PC-9 (cell line): Measurements from ENCODE around the gene MUSTN1. TPM values are rescaled to one million over a fixed set of nuclear protein-coding genes. Genes with fewer than 3 reads are reported as not detected.

ENCODE experiments used
- BruUV-seq: library from RNA; stranded (reverse); fragments of 400-500 nt; replicated peaks from 2 replicates; lab custom pipeline; 2021; lab: Mats Ljungman, UMichigan
- CTCF ChIA-PET: fragments of 300-600 bp; sonication (Branson Sonifier 250); formaldehyde crosslinking; loops from one replicate; lab custom pipeline; 2022; ENCODE audit warnings: antibody characterized with exemption; lab: Charles Lee
- POLR2A ChIA-PET: fragments of 300-600 bp; sonication (Branson Sonifier 250); formaldehyde crosslinking; loops from one replicate; lab custom pipeline; 2022; ENCODE audit warnings: antibody characterized with exemption; ENCODE audit not compliant: unreplicated experiment; lab: Charles Lee
- DNase-seq, 2 experiments: peaks; one replicate each; pipeline versions ENCODE4 v3.0.0 to v3.0.0-alpha.2; 2015 to 2022; ENCODE audit warnings: mixed read lengths in 1 of 2
- H2AFZ ChIP-seq: fragments of 200-600 bp; sonication (generic); 2 replicates; pipeline ENCODE4 v1.8.1; 2017; ENCODE audit warnings: antibody characterized with exemption
- H3F3A ChIP-seq: fragments of 200-600 bp; sonication (generic); 2 replicates; pipeline ENCODE4 v1.8.1; 2017; ENCODE audit warnings: antibody characterized with exemption, mild to moderate bottlenecking, low read depth; ENCODE audit not compliant: insufficient read depth
- H3K27ac ChIP-seq: fragments of 200-600 bp; sonication (generic); 2 replicates; pipeline ENCODE4 v1.6.1; 2016; ENCODE audit warnings: mixed run types
- H3K27me3 ChIP-seq: fragments of 200-600 bp; sonication (generic); 2 replicates; pipeline ENCODE4 v1.6.1; 2016; ENCODE audit warnings: low read depth, mixed run types; ENCODE audit not compliant: insufficient read depth
- H3K36me3 ChIP-seq: fragments of 200-600 bp; sonication (generic); 2 replicates; pipeline ENCODE4 v1.6.1; 2016; ENCODE audit warnings: low read depth, mixed run types
- H3K4me1 ChIP-seq: fragments of 200-600 bp; sonication (generic); replicated peaks from 2 replicates; pipeline ENCODE4 v1.6.1; 2016; ENCODE audit warnings: mixed run types; ENCODE audit not compliant: insufficient read depth
- H3K4me2 ChIP-seq: fragments of 200-600 bp; sonication (generic); 2 replicates; pipeline ENCODE4 v1.6.1; 2017; ENCODE audit warnings: mixed run types
- H3K4me3 ChIP-seq: fragments of 200-600 bp; sonication (generic); 2 replicates; pipeline ENCODE4 v1.6.1; 2016; ENCODE audit warnings: mixed run types
- H3K79me2 ChIP-seq: fragments of 200-600 bp; sonication (generic); 2 replicates; pipeline ENCODE4 v1.6.1; 2017; ENCODE audit warnings: low read depth, mixed run types
- H3K9me2 ChIP-seq: fragments of 200-600 bp; sonication (generic); 2 replicates; pipeline ENCODE4 v1.8.1; 2017; ENCODE audit warnings: mild to moderate bottlenecking; ENCODE audit not compliant: insufficient read depth
- H3K9me3 ChIP-seq: fragments of 200-600 bp; sonication (generic); 2 replicates; pipeline ENCODE4 v1.8.1; 2016; ENCODE audit warnings: low read depth; ENCODE audit not compliant: insufficient read depth
- H4K20me1 ChIP-seq: fragments of 200-600 bp; sonication (generic); 2 replicates; pipeline ENCODE4 v1.8.1; 2017; ENCODE audit not compliant: insufficient read depth
- CTCF ChIP-seq: fragments of 200-600 bp; sonication (generic); conservative IDR thresholded peaks from 2 replicates; pipeline ENCODE4 v1.6.1; 2017; ENCODE audit warnings: mixed run types, antibody characterized with exemption, mild to moderate bottlenecking, moderate library complexity
- EZH2 ChIP-seq: fragments of 200-600 bp; sonication (generic); IDR thresholded peaks from 2 replicates; pipeline ENCODE4 v1.8.0; 2017; ENCODE audit warnings: antibody characterized with exemption, low read depth
- intact Hi-C: fragments of 100-400 bp; cut with micrococcal nuclease; formaldehyde crosslinking; loops from one replicate; pipeline ENCODE4 v1.10.0; 2022; ENCODE audit not compliant: unreplicated experiment
- total RNA-seq: library from RNA; stranded (reverse); gene quantifications from 2 replicates; pipeline ENCODE4 v1.2.3, GENCODE V29; 2021

Gene MUSTN1
- total RNA-seq, 1 experiment from 2014 or later: not detected

GRCh38 chr3:52845157-52845556, 10.3 kb upstream of the MUSTN1 start:
- Histone ChIP-seq H3K4me1 (no peaks in the 10 kb centered on the region), H3K27me3 (no peaks in the 10 kb centered on the region), H3F3A (no peaks in the 10 kb centered on the region), H4K20me1 (no peaks in the 10 kb centered on the region), H3K9me2 (no peaks in the 10 kb centered on the region), H3K4me3 (no peak overlapping the region), H2AFZ (no peak overlapping the region), H3K79me2 (no peaks in the 10 kb centered on the region), H3K36me3 (no peaks in the 10 kb centered on the region), H3K27ac (no peak overlapping the region), H3K4me2 (no peak overlapping the region), H3K9me3 (no peaks in the 10 kb centered on the region)
- CTCF ChIA-PET: interaction anchor here (0.6 kb wide), 1 partner anchor 227 kb away, joined by 9 read pairs; no protein-coding TSS in a partner anchor
- no peak for TF ChIP-seq CTCF
- TF ChIP-seq EZH2: no peak
- no peak for DNase-seq
- no TSS peak for BruUV-seq
- POLR2A ChIA-PET: no interaction called here
- intact Hi-C loops: no loop called here

GRCh38 chr3:52844290-52844975, 9.6 kb upstream of the MUSTN1 start:
- no TSS peak for BruUV-seq
- Histone ChIP-seq H4K20me1 (no peaks in the 10 kb centered on the region), H3K27me3 (no peaks in the 10 kb centered on the region), H3F3A (no peaks in the 10 kb centered on the region), H3K36me3 (no peaks in the 10 kb centered on the region), H3K4me2 (no peak overlapping the region), H3K4me1 (no peaks in the 10 kb centered on the region), H2AFZ (no peak overlapping the region), H3K9me3 (no peaks in the 10 kb centered on the region), H3K79me2 (no peaks in the 10 kb centered on the region), H3K4me3 (no peak overlapping the region), H3K27ac (no peak overlapping the region), H3K9me2 (no peaks in the 10 kb centered on the region)
- no peak for DNase-seq
- CTCF ChIA-PET: no interaction called here
- intact Hi-C loops: no loop called here
- TF ChIP-seq CTCF (no peak), EZH2 (no peak)
- POLR2A ChIA-PET: no interaction called here

GRCh38 chr3:52843881-52844280, 9.1 kb upstream of the MUSTN1 start:
- no peaks in the 10 kb centered on the region for H4K20me1 ChIP-seq
- POLR2A ChIA-PET: no interaction called here
- H3F3A ChIP-seq: no peaks in the 10 kb centered on the region
- H3K4me3 ChIP-seq: no peak overlapping the region
- H3K79me2 ChIP-seq: no peaks in the 10 kb centered on the region
- no peak overlapping the region for H2AFZ ChIP-seq
- intact Hi-C loops: no loop called here
- H3K4me1 ChIP-seq: no peaks in the 10 kb centered on the region
- BruUV-seq: no TSS peak
- H3K9me2 ChIP-seq: no peaks in the 10 kb centered on the region
- no peak for DNase-seq
- TF ChIP-seq CTCF (no peak), EZH2 (no peak)
- H3K4me2 ChIP-seq: no peak overlapping the region
- CTCF ChIA-PET: interaction anchor here (0.6 kb wide), 1 partner anchor 137 kb away, joined by 3 read pairs; no protein-coding TSS in a partner anchor
- H3K36me3 ChIP-seq: no peaks in the 10 kb centered on the region
- no peak overlapping the region for H3K27ac ChIP-seq
- no peaks in the 10 kb centered on the region for H3K9me3 ChIP-seq
- H3K27me3 ChIP-seq: no peaks in the 10 kb centered on the region
